Jurkat, Clone E6-1 (cell line): ENCODE measurements around the gene NUP210. TPM values are rescaled to one million over a fixed set of nuclear protein-coding genes. Genes with fewer than 3 reads are reported as not detected.
A peak's percentile ranks its signal among the peaks of the same experiment; 100 is the strongest.
"Not testable (repeated sequence)": the region's sequence is repeated elsewhere in the genome, so short reads cannot be mapped to it uniquely, and the experiment has no call there.

ENCODE experiments used
- DNase-seq: peaks from one replicate; pipeline ENCODE4 v3.0.0-alpha.2; 2011; ENCODE audit warnings: low read depth, low spot score
- H3K4me3 ChIP-seq: 2 replicates; pipeline ENCODE4 v1.5.1; 2011; ENCODE audit warnings: mild to moderate bottlenecking, low read length, control low read depth, moderate library complexity
- polyA plus RNA-seq: library from polyadenylated mRNA; unstranded; fragments of >200 nt; gene quantifications from one replicate; pipeline ENCODE4 v1.2.1, GENCODE V29; 2012; ENCODE audit warnings: missing spikeins; ENCODE audit not compliant: insufficient read length, insufficient read depth

NUP210 gene
- polyA plus RNA-seq: 24.5 TPM

GRCh38 chr3:13420045-13420830 is at the start of gene NUP210:
TSS of gene NUP210 (minus strand) at chr3:13420322. CDS start at chr3:13420226, 96 bp downstream.
- H3K4me3 ChIP-seq: peak within 1 kb of the TSS; percentile 87
- DNase-seq: no peak

GRCh38 chr3:13466781-13467180 is 46.7 kb upstream of the NUP210 start:
- DNase-seq: no peak

GRCh38 chr3:13465236-13465873 is 45.2 kb upstream of the NUP210 start:
- no peak overlapping the region for H3K4me3 ChIP-seq
- no peak for DNase-seq

More at GRCh38 chr3:13466781-13467180, 46.7 kb upstream of the NUP210 start:
- H3K4me3 ChIP-seq: no peak overlapping the region

- no peak for DNase-seq
- H3K4me3 ChIP-seq: no peak overlapping the region
Observed at GRCh38 chr3:13463618-13464400, 43.7 kb upstream of the NUP210 start.

- H3K4me3 ChIP-seq: no peak overlapping the region
Observed at GRCh38 chr3:13462822-13463221, 42.7 kb upstream of the NUP210 start.

GRCh38 chr3:13462125-13462629 is 42.1 kb upstream of the NUP210 start:
- no peak for DNase-seq
- H3K4me3 ChIP-seq: no peak overlapping the region

More at GRCh38 chr3:13462822-13463221, 42.7 kb upstream of the NUP210 start:
- no peak for DNase-seq

- peak; percentile 85 for DNase-seq
- no peak overlapping the region for H3K4me3 ChIP-seq
Observed at GRCh38 chr3:13461169-13462124, 41.3 kb upstream of the NUP210 start.

GRCh38 chr3:13460341-13460736 is 40.2 kb upstream of the NUP210 start:
- no peak overlapping the region for H3K4me3 ChIP-seq
- no peak for DNase-seq

GRCh38 chr3:13459605-13460340 is 39.7 kb upstream of the NUP210 start:
- DNase-seq: no peak
- no peak overlapping the region for H3K4me3 ChIP-seq

- no peak overlapping the region for H3K4me3 ChIP-seq
- DNase-seq: no peak
Observed at GRCh38 chr3:13457593-13457992, 37.5 kb upstream of the NUP210 start.

- DNase-seq: no peak
- no peak overlapping the region for H3K4me3 ChIP-seq
Observed at GRCh38 chr3:13455644-13456043, 35.5 kb upstream of the NUP210 start.

GRCh38 chr3:13452490-13453335 is 32.6 kb upstream of the NUP210 start:
- peak overlapping the region; percentile 36 for H3K4me3 ChIP-seq
- peak; percentile 56 for DNase-seq

GRCh38 chr3:13451301-13451673 is 31.2 kb upstream of the NUP210 start:
- no peak for DNase-seq
- H3K4me3 ChIP-seq: peak overlapping the region; percentile 56

- DNase-seq, H3K4me3 ChIP-seq: not testable (repeated sequence)
Observed at GRCh38 chr3:13442882-13443281, 22.8 kb upstream of the NUP210 start.

GRCh38 chr3:13440204-13440817 is 20.2 kb upstream of the NUP210 start:
- H3K4me3 ChIP-seq: no peak overlapping the region
- no peak for DNase-seq

GRCh38 chr3:13436213-13436612 is 16.1 kb upstream of the NUP210 start:
- DNase-seq, H3K4me3 ChIP-seq: not testable (repeated sequence)

GRCh38 chr3:13433912-13434311 is 13.8 kb upstream of the NUP210 start:
- no peak for DNase-seq

More at GRCh38 chr3:13433912-13434311, 13.8 kb upstream of the NUP210 start:
- H3K4me3 ChIP-seq: no peak overlapping the region
